OCI-LY1 (cell line): Measurements from ENCODE around the gene CDC27.
"Not testable (repeated sequence)": the region's sequence is repeated elsewhere in the genome, so short reads cannot be mapped to it uniquely, and the experiment has no call there.

Experiments
- H2AFZ ChIP-seq: fragments of 200-600 bp; sonication (generic), shearing (Covaris generic); 2 replicates; pipeline ENCODE4 v1.6.0; 2014; ENCODE audit warnings: antibody characterized with exemption, mild to moderate bottlenecking, low read length
- H3F3A ChIP-seq: fragments of 200-600 bp; sonication (generic), shearing (Covaris generic); 2 replicates; pipeline ENCODE4 v1.6.0; 2014; ENCODE audit warnings: mild to moderate bottlenecking, antibody characterized with exemption, low read length, moderate library complexity; ENCODE audit not compliant: insufficient read depth
- H3K27ac ChIP-seq: fragments of 200-600 bp; sonication (generic); 2 replicates; pipeline ENCODE4 v1.5.1; 2014; ENCODE audit warnings: low read length, mixed run types, mild to moderate bottlenecking, low read depth; ENCODE audit not compliant: poor library complexity, severe bottlenecking
- H3K27me3 ChIP-seq: fragments of 200-600 bp; sonication (generic); 2 replicates; pipeline ENCODE4 v1.6.0; 2014; ENCODE audit warnings: antibody characterized with exemption, mild to moderate bottlenecking, low read length, moderate library complexity; ENCODE audit not compliant: insufficient read depth
- H3K36me3 ChIP-seq: fragments of 200-600 bp; sonication (generic); 2 replicates; pipeline ENCODE4 v1.6.1; 2014; ENCODE audit warnings: mild to moderate bottlenecking, antibody characterized with exemption, low read length, moderate library complexity, mixed read lengths; ENCODE audit not compliant: insufficient read depth
- H3K4me1 ChIP-seq: fragments of 200-600 bp; sonication (generic); 2 replicates; pipeline ENCODE4 v1.5.1; 2014; ENCODE audit warnings: mild to moderate bottlenecking, low read length, moderate library complexity; ENCODE audit not compliant: insufficient read depth, severe bottlenecking
- H3K4me2 ChIP-seq: fragments of 200-600 bp; sonication (generic), shearing (Covaris generic); 2 replicates; pipeline ENCODE4 v1.6.1; 2014; ENCODE audit warnings: low read length
- H3K4me3 ChIP-seq: fragments of 200-600 bp; sonication (generic); 2 replicates; pipeline ENCODE4 v1.5.1; 2014; ENCODE audit warnings: low read length, low read depth, mild to moderate bottlenecking, mixed read lengths; ENCODE audit not compliant: poor library complexity, severe bottlenecking
- H3K79me2 ChIP-seq: fragments of 200-600 bp; shearing (Covaris generic); 2 replicates; pipeline ENCODE4 v1.6.1; 2016; ENCODE audit warnings: mixed run types, low read length, mixed read lengths; ENCODE audit not compliant: insufficient read depth
- H3K9ac ChIP-seq: fragments of 200-600 bp; sonication (generic), shearing (Covaris generic); 2 replicates; pipeline ENCODE4 v1.6.1; 2014; ENCODE audit warnings: mild to moderate bottlenecking, low read length, mixed read lengths
- H3K9me2 ChIP-seq: fragments of 200-600 bp; sonication (generic), shearing (Covaris generic); 2 replicates; pipeline ENCODE4 v1.6.1; 2014; ENCODE audit warnings: low read depth, mild to moderate bottlenecking, low read length, mixed read lengths
- H3K9me3 ChIP-seq: fragments of 200-600 bp; shearing (Covaris generic); 2 replicates; pipeline ENCODE4 v1.6.1; 2014; ENCODE audit warnings: low read length, mixed read lengths
- H4K20me1 ChIP-seq: fragments of 200-600 bp; sonication (generic), shearing (Covaris generic); 2 replicates; pipeline ENCODE4 v1.6.0; 2016; ENCODE audit warnings: mild to moderate bottlenecking, low read length; ENCODE audit not compliant: insufficient read depth
- EZH2 ChIP-seq: fragments of 200-600 bp; sonication (generic), shearing (Covaris generic); IDR thresholded peaks from 2 replicates; pipeline ENCODE4 v1.8.0; 2017; ENCODE audit warnings: borderline replicate concordance, mixed run types, mild to moderate bottlenecking, antibody characterized with exemption, low read length, moderate library complexity, mixed read lengths
- TF ChIP-seq, protein P1 (sequence below): fragments of 200-600 bp; sonication (generic), shearing (Covaris generic); IDR thresholded peaks from 2 replicates; pipeline ENCODE4 v1.5.1; 2017; ENCODE audit warnings: mild to moderate bottlenecking, antibody characterized with exemption, low read length, moderate library complexity, mixed read lengths

The CDC27 gene

GRCh38 chr17:47077576-47077975 is 111.5 kb downstream of the CDC27 start:
- TF ChIP-seq EZH2, result no peak
- TF ChIP-seq, protein P1, sequence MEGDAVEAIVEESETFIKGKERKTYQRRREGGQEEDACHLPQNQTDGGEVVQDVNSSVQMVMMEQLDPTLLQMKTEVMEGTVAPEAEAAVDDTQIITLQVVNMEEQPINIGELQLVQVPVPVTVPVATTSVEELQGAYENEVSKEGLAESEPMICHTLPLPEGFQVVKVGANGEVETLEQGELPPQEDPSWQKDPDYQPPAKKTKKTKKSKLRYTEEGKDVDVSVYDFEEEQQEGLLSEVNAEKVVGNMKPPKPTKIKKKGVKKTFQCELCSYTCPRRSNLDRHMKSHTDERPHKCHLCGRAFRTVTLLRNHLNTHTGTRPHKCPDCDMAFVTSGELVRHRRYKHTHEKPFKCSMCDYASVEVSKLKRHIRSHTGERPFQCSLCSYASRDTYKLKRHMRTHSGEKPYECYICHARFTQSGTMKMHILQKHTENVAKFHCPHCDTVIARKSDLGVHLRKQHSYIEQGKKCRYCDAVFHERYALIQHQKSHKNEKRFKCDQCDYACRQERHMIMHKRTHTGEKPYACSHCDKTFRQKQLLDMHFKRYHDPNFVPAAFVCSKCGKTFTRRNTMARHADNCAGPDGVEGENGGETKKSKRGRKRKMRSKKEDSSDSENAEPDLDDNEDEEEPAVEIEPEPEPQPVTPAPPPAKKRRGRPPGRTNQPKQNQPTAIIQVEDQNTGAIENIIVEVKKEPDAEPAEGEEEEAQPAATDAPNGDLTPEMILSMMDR, result no peak
- H3F3A ChIP-seq, result no peaks in the 10 kb centered on the region
- H3K4me3 ChIP-seq, result no peak overlapping the region

DNA sequence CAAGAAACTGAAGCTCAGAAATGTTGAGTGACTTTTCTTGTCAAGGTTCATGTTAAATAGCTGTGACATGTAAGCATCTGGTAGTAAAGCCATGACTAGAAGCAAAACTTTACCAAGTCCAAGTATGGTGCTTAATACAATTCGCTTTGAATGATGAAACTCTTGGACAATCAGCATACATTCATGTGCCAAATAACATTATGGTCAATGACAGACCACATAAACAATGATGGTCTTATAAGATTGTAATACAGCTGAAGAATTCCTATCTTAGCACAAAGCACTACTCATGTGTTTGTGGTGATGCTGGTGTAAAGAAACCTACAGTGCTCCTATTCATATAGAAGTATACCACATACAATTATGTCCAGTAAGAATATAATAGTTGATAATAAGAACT is 112.9 kb downstream of the CDC27 start:
- TF ChIP-seq EZH2, result no peak
- TF ChIP-seq, protein P1, result no peak
- no peak overlapping the region for H3K9ac ChIP-seq
- no peaks in the 10 kb centered on the region for H3K79me2 ChIP-seq
- H3K36me3 ChIP-seq, result peaks cover 14% of the 10 kb centered on the region
- H3K4me1 ChIP-seq, result no peaks in the 10 kb centered on the region
- no peaks in the 10 kb centered on the region for H4K20me1 ChIP-seq
- H3F3A ChIP-seq, result no peaks in the 10 kb centered on the region
- no peak overlapping the region for H3K4me3 ChIP-seq
- no peak overlapping the region for H3K27ac ChIP-seq
- H3K27me3 ChIP-seq, result no peaks in the 10 kb centered on the region
- H3K9me2 ChIP-seq, result no peaks in the 10 kb centered on the region
- H3K9me3 ChIP-seq, result no peaks in the 10 kb centered on the region
- no peak overlapping the region for H2AFZ ChIP-seq
- no peak overlapping the region for H3K4me2 ChIP-seq

More at GRCh38 chr17:47077576-47077975, 111.5 kb downstream of the CDC27 start:
- Histone ChIP-seq H4K20me1 (no peaks in the 10 kb centered on the region), H3K4me2 (no peak overlapping the region), H3K9me3 (no peaks in the 10 kb centered on the region), H3K9ac (no peak overlapping the region), H3K36me3 (peaks cover 14% of the 10 kb centered on the region), H3K4me1 (no peaks in the 10 kb centered on the region), H3K79me2 (no peaks in the 10 kb centered on the region), H3K27me3 (no peaks in the 10 kb centered on the region), H3K9me2 (no peaks in the 10 kb centered on the region), H2AFZ (no peak overlapping the region), H3K27ac (no peak overlapping the region)

DNA sequence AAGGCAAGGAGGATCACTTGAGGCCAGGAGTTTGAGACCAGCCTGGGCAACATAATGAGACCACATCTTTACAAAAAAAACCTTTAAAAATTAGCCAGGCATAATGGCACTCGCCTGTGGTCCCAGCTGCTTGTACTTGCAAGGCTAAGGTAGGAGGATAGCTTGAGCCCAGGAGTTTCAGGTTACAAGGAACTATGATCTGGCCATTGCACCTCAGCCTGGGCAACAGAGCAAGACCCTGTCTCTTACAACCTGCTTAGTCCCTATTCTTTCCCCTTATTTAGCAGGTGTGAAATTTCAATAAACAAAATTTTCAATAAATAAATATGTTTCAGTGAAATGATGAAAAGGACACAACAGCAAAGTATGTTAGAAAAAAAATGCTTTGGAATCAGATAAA is 114.7 kb downstream of the CDC27 start:
- H3K4me1 ChIP-seq, H3K4me3 ChIP-seq, H3K79me2 ChIP-seq, H4K20me1 ChIP-seq, H3K36me3 ChIP-seq, H2AFZ ChIP-seq, H3K9ac ChIP-seq, H3K9me2 ChIP-seq, H3K27me3 ChIP-seq, H3K4me2 ChIP-seq, H3K27ac ChIP-seq, H3F3A ChIP-seq, H3K9me3 ChIP-seq: not testable (repeated sequence)

GRCh38 chr17:47073629-47074028 is 115.5 kb downstream of the CDC27 start:
- not testable (repeated sequence) for H3F3A ChIP-seq, H3K9ac ChIP-seq, H3K4me3 ChIP-seq, H3K27ac ChIP-seq, H3K9me3 ChIP-seq, H3K9me2 ChIP-seq, H3K4me1 ChIP-seq, H4K20me1 ChIP-seq, H3K4me2 ChIP-seq, H2AFZ ChIP-seq, H3K79me2 ChIP-seq, H3K36me3 ChIP-seq, H3K27me3 ChIP-seq
